K562 (cell line): ENCODE results near the gene ASIC3. TPM values are rescaled to one million over a fixed set of nuclear protein-coding genes. Genes with fewer than 3 reads are reported as not detected.

ENCODE experiments used
- CBX8 ChIP-seq: fragments of 200-600 bp; sonication (generic); IDR thresholded peaks from 2 replicates; pipeline ENCODE4 v1.6.1; 2012; ENCODE audit warnings: borderline replicate concordance, mixed run types, low read depth, mild to moderate bottlenecking, moderate library complexity, mixed read lengths, low read length, control low read depth, inconsistent platforms; ENCODE audit not compliant: poor library complexity, severe bottlenecking; ENCODE audit errors: extremely low read depth
- DMBX1 ChIP-seq: fragments of 250-450 bp; sonication (Bioruptor Pico); IDR thresholded peaks from 2 replicates; pipeline ENCODE4 v1.8.0; 2022; ENCODE audit warnings: inconsistent platforms, mild to moderate bottlenecking, moderate library complexity, borderline replicate concordance
- MYC ChIP-seq, 2 experiments: fragments of 250-450 bp in 1 of 2; sonication (Bioruptor Pico) in 1 of 2; IDR thresholded peaks; 2 replicates each; pipeline versions ENCODE4 v1.5.1 to v1.6.1; 2012 to 2021; ENCODE audit warnings: low read depth in 2 of 2, borderline replicate concordance in 1 of 2, improper control_type of control experiment in 1 of 2, low read length in 1 of 2, mild to moderate bottlenecking in 1 of 2, moderate library complexity in 1 of 2
- SAP30 ChIP-seq: fragments of 200-600 bp; sonication (generic); IDR thresholded peaks from 2 replicates; pipeline ENCODE4 v1.6.1; 2012; ENCODE audit warnings: borderline replicate concordance, low read depth, mild to moderate bottlenecking, moderate library complexity, low read length, control low read depth, inconsistent platforms; ENCODE audit not compliant: insufficient read depth, poor library complexity, severe bottlenecking
- SRSF3 ChIP-seq: fragments of 200-400 bp; formaldehyde crosslinking; IDR thresholded peaks from 2 replicates; pipeline ENCODE4 v1.6.1; 2016; ENCODE audit warnings: mild to moderate bottlenecking, low read length, moderate library complexity; ENCODE audit not compliant: insufficient read depth
- ZNF217 ChIP-seq: sonication (generic); formaldehyde crosslinking; IDR thresholded peaks from 2 replicates; pipeline ENCODE4 v1.8.0; 2022; ENCODE audit warnings: mild to moderate bottlenecking, missing genetic modification reagents
- polyA plus RNA-seq, 8 experiments: library from polyadenylated mRNA; depleted of rRNA in 4 of 8; stranded (reverse) in 5 of 8; unstranded in 3 of 8; fragments of >200 nt; fragmentation: Nextera tagmentation in 2 of 8; fragmentation: Illumina TruSeq in 1 of 8; extraction: Ambion mirVana in 2 of 8; extraction: Trizol in 1 of 8; gene quantifications; 2 replicates each; pipeline versions ENCODE4 v1.2.1 to v1.2.3, GENCODE V29; 2011 to 2014; ENCODE audit warnings: inconsistent platforms in 1 of 8, missing spikeins in 1 of 8
- total RNA-seq, 7 experiments: library from RNA; depleted of rRNA in 6 of 7; stranded (reverse); fragments of >200 nt in 6 of 7; fragmentation: Illumina TruSeq in 2 of 7; extraction: Trizol in 2 of 7; gene quantifications; 2 replicates each; pipeline versions ENCODE4 v1.2.1 to v1.2.3, GENCODE V29; 2011 to 2021; ENCODE audit warnings: low replicate concordance in 1 of 7
- TF ChIP-seq, protein P1 (sequence below): sonication (generic); formaldehyde crosslinking; IDR thresholded peaks from 2 replicates; pipeline ENCODE4 v1.8.0; 2023; ENCODE audit warnings: missing genetic modification reagents, mild to moderate bottlenecking, borderline replicate concordance
- TF ChIP-seq, protein P2 (sequence below): fragments of 200-800 bp; sonication (Bioruptor generic); IDR thresholded peaks from 2 replicates; pipeline ENCODE4 v1.6.1; 2016; ENCODE audit warnings: missing genetic modification characterization, missing compliant biosample characterization
- TF ChIP-seq, protein P3 (sequence below): sonication (generic); formaldehyde crosslinking; IDR thresholded peaks from 2 replicates; pipeline ENCODE4 v1.9.0; 2022; ENCODE audit warnings: mild to moderate bottlenecking, missing genetic modification reagents

Gene ASIC3
- total and polyA plus RNA-seq, 9 of the 15 experiments (the other 6 are each of a cell fraction or from before 2014, with no cell fraction given), result 0.11 to 5.0 (median 0.87) TPM

DNA sequence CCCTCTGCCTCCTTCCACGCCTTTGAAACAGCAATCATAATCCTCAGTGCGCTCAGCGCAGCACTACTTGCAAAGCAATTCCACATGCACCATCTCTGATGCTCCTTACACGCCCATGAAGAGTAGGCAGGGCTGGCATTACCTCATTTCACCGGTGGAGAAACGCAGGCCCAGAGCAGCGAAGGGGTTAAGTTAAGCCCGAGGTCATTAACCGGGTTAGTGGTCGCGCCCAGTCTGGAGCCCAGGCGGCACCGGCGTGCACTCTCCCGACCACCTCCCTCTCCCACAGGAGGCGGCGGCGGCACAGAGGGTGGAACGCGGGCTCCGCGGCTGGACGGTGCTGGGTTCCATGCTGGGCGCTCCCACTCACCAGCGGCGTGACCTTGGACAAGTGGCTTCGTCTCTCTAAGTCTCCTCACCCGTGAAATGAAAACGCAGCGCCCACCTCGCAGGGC is 31.8 kb downstream of the ASIC3 start (continued):
- TF ChIP-seq, protein P1, sequence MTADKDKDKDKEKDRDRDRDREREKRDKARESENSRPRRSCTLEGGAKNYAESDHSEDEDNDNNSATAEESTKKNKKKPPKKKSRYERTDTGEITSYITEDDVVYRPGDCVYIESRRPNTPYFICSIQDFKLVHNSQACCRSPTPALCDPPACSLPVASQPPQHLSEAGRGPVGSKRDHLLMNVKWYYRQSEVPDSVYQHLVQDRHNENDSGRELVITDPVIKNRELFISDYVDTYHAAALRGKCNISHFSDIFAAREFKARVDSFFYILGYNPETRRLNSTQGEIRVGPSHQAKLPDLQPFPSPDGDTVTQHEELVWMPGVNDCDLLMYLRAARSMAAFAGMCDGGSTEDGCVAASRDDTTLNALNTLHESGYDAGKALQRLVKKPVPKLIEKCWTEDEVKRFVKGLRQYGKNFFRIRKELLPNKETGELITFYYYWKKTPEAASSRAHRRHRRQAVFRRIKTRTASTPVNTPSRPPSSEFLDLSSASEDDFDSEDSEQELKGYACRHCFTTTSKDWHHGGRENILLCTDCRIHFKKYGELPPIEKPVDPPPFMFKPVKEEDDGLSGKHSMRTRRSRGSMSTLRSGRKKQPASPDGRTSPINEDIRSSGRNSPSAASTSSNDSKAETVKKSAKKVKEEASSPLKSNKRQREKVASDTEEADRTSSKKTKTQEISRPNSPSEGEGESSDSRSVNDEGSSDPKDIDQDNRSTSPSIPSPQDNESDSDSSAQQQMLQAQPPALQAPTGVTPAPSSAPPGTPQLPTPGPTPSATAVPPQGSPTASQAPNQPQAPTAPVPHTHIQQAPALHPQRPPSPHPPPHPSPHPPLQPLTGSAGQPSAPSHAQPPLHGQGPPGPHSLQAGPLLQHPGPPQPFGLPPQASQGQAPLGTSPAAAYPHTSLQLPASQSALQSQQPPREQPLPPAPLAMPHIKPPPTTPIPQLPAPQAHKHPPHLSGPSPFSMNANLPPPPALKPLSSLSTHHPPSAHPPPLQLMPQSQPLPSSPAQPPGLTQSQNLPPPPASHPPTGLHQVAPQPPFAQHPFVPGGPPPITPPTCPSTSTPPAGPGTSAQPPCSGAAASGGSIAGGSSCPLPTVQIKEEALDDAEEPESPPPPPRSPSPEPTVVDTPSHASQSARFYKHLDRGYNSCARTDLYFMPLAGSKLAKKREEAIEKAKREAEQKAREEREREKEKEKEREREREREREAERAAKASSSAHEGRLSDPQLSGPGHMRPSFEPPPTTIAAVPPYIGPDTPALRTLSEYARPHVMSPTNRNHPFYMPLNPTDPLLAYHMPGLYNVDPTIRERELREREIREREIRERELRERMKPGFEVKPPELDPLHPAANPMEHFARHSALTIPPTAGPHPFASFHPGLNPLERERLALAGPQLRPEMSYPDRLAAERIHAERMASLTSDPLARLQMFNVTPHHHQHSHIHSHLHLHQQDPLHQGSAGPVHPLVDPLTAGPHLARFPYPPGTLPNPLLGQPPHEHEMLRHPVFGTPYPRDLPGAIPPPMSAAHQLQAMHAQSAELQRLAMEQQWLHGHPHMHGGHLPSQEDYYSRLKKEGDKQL (CRISPR knock-in tag), result no peak
- TF ChIP-seq ZNF217, result no peak
- TF ChIP-seq, protein P2, sequence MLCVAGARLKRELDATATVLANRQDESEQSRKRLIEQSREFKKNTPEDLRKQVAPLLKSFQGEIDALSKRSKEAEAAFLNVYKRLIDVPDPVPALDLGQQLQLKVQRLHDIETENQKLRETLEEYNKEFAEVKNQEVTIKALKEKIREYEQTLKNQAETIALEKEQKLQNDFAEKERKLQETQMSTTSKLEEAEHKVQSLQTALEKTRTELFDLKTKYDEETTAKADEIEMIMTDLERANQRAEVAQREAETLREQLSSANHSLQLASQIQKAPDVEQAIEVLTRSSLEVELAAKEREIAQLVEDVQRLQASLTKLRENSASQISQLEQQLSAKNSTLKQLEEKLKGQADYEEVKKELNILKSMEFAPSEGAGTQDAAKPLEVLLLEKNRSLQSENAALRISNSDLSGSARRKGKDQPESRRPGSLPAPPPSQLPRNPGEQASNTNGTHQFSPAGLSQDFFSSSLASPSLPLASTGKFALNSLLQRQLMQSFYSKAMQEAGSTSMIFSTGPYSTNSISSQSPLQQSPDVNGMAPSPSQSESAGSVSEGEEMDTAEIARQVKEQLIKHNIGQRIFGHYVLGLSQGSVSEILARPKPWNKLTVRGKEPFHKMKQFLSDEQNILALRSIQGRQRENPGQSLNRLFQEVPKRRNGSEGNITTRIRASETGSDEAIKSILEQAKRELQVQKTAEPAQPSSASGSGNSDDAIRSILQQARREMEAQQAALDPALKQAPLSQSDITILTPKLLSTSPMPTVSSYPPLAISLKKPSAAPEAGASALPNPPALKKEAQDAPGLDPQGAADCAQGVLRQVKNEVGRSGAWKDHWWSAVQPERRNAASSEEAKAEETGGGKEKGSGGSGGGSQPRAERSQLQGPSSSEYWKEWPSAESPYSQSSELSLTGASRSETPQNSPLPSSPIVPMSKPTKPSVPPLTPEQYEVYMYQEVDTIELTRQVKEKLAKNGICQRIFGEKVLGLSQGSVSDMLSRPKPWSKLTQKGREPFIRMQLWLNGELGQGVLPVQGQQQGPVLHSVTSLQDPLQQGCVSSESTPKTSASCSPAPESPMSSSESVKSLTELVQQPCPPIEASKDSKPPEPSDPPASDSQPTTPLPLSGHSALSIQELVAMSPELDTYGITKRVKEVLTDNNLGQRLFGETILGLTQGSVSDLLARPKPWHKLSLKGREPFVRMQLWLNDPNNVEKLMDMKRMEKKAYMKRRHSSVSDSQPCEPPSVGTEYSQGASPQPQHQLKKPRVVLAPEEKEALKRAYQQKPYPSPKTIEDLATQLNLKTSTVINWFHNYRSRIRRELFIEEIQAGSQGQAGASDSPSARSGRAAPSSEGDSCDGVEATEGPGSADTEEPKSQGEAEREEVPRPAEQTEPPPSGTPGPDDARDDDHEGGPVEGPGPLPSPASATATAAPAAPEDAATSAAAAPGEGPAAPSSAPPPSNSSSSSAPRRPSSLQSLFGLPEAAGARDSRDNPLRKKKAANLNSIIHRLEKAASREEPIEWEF (CRISPR knock-in tag), result no peak
- no peak for TF ChIP-seq CBX8
- peak; percentile 53 for TF ChIP-seq SAP30
- 0 out of 2 replicates have a peak, but pooled peaks have one; percentile 7 for TF ChIP-seq DMBX1
- TF ChIP-seq, protein P3, sequence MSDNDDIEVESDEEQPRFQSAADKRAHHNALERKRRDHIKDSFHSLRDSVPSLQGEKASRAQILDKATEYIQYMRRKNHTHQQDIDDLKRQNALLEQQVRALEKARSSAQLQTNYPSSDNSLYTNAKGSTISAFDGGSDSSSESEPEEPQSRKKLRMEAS (CRISPR knock-in tag), result peak; percentile 57
- TF ChIP-seq SRSF3, result 0 out of 2 replicates have a peak, but pooled peaks have one; percentile 74
- TF ChIP-seq MYC (IDR thresholded peaks at IDR 0.05; ENCODE audit: low read depth, low read length), result no peak
- TF ChIP-seq MYC (CRISPR knock-in tag; IDR thresholded peaks at IDR 0.05; ENCODE audit: borderline replicate concordance, low read depth), result peak; percentile 79; the same call in 1 of the 2 replicates
